Mucosa of gallbladder (tissue), 1 donor: Measurements from ENCODE around the gene FATE1. TPM values are rescaled to one million over a fixed set of nuclear protein-coding genes. Genes with fewer than 3 reads are reported as not detected.
A peak's percentile ranks its signal among the peaks of the same experiment; 100 is the strongest.

Experiments
- DNase-seq: peaks from one replicate; pipeline ENCODE4 v3.0.0-alpha.2; 2020; ENCODE audit warnings: low spot score
- total RNA-seq: library from RNA; stranded (reverse); gene quantifications from one replicate; pipeline ENCODE4 v1.2.1, GENCODE V29; 2021
- donor health status: DM: no; HTN: no; CAD: no.

FATE1 gene
- total RNA-seq, 1 donor from 2014 or later = 0.52 TPM

- no peak for DNase-seq
These were observed 11.7 kb upstream of the FATE1 start for GRCh38 chrX:151704041-151704663.

- DNase-seq = no peak
These were observed 7.0 kb upstream of the FATE1 start for GRCh38 chrX:151708821-151709220.

DNA sequence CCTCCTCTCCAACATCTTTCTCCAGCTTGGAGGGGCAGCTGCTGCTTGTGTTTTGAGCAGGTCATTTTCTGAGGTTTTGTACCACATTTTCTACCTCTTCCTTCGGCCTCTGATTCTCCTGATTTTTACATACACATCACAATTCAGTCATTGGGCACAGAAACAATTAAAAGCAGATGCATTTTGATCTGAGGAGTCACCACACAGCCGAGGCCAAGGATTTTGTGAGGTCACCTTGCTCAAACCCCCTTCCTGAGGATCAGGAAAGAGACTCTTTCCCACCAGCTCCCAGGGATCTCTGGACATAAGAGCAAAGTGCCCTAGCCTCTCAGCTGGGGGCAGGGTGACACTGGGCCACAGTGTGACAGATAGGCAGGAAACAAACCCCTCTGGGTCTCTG lies 5.4 kb upstream of the FATE1 start:
- DNase-seq = no peak

GRCh38 chrX:151711154-151711553 lies 4.7 kb upstream of the FATE1 start:
- no peak for DNase-seq

- DNase-seq = peak; percentile 57
These were observed 4.0 kb upstream of the FATE1 start for GRCh38 chrX:151711787-151712186.

DNA sequence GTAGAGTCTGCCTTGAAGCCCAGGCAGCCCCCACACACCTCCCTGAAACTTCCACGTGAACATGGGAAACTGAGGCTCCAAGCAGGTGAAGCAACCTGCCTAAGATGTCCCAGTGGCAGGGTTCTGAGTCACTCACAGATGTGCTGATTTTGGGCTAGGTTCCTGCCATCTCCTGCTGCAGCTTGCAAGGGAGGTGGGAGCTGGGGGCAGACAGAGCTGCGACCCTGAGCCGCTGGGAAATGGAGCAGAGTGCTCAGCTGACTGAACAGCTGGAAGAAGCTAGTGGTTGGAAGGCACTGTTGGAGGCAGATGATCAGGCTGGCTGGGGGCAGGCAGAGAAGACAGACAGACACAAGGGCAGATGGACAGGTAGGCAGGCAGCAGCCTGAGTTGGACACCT lies 3.6 kb upstream of the FATE1 start:
- DNase-seq = no peak

DNA sequence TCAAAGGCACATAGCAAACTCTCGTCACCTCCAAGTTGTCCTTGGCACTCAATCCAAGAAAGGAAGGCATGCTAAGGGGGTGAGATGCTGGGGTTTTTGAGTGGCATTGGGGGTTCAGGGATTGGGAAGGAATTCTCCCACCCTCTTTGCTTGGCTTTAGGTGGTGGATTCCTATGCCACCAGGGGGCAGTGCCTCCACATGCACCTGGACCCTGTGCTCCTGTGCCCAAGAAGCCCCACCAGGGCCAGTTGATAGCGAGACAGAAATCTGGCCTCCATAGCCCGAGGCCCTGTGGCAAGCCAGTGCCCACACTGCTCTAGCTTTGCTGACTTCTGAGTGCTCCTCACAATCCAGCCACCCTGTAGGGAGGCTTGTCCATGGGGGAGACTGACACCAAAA lies 2.0 kb upstream of the FATE1 start:
- DNase-seq = no peak

DNA sequence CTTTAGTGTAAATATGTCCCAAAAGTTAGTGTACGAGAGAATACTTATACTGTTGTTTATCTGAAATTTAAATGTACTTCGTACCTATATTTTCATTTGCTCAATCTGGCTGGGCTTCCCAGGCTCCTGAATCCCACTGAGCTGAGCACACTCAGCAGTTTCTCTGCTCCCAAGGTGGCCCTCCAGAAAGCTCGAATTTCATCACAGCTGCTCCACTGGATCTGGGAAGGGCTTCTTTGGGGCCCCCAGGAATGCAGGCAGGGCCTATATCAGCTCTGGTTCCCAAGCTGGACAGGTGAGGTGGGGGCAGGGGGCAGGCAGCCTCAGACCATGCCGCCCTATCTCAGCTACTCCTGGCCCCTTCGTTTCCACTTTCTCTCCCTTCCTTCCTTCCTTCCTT lies 1.5 kb upstream of the FATE1 start:
- no peak for DNase-seq

- peak; percentile 30 for DNase-seq
These were observed 6.5 kb downstream of the FATE1 start for GRCh38 chrX:151722241-151722846.

DNA sequence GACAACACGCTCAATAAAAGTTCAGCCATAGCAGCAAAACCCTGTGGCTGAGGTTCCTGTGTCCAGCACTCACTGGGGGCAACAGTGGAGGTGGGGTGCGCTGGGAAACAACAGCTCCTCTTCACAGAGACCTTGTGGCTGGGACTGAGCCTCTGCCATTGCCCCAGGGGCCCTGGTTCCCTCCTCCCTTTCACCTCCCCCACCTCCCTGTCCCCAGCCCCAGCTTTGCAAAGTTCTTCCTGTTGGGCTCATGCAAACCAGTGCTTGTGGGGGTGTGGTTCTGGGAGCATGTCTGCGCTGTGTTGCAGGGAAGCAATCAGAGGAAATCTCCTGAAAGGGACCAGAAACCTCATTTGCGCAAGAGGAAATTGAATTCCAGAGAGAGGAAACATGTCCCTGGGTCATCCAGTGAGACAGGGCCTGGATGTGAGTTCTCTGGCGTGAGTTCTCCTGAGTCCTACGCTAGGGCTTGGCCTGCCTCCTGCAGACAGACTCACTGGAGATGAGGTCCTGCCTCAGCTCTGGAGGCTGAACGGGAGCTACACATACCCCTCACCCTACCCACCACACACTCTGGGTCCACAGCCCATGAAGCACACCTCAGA lies 7.4 kb downstream of the FATE1 start:
- DNase-seq = no peak

GRCh38 chrX:151724563-151725337 lies 8.9 kb downstream of the FATE1 start:
- no peak for DNase-seq

DNA sequence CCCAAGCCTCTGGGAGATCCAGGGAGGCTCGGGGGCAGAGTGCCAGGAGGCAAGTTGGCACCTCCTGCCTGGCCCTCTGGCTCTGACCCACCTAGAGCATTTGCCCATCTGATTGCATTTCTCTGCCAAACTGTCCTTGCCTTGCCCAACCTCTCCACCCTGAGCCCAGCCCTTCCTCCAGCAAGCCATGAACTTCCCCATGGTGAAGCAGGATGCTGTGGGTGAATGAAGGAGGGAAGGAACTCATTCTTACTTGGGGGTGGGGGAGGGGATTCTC lies 9.4 kb downstream of the FATE1 start:
- no peak for DNase-seq

GRCh38 chrX:151726751-151727150 lies 10.9 kb downstream of the FATE1 start:
- DNase-seq = no peak

DNA sequence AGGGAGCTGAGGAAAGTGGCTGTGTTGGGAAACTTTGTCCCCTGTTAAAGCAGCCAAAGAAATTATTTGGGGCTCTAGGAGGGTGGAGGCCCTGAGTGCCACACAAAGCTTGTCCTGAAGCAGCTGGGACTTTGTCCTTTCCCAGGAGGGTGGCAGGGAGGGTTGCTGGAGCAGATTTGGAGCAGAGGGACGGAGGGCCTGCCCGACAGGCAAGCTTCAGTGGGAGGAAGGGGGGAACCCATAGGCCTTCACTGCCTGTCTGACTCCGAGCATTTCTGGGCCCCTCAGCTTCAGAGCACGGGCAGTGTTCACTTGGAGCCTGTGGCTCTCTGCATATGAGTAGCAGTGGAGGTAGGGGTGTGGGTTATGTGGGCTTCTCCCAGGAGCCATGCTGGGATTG lies 11.5 kb downstream of the FATE1 start:
- no peak for DNase-seq

DNA sequence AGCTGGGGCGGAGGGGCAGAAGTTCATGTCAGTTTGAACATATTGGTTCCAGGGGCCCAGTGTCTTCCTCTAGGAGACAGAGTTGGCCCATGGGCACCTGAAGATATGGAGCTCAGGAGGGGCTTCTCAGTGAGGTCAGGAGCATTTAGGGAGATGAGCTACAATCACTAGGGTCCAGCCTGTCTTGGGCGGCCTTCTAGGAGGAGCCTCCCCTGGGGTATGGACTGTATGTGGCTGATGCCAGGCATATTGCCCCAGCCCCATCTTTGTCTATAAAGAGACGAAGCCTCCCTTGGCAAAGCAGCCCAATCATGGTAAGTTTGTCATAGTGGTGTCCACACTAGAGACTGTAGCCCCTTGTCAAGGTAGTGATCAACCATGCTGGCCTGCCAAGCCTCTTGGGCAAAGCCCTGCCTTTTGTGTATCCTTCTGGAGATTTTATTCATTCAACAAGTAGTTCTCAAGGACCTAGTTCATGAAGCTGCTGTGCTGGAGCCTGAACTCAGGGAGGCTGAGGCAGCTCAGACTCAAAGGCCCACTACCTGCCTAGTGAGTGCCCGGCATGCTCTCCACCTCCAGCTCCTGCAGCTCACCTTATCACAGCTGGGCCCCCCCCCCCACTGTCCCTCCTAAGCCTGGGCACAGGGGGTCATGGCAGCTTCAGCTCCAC lies 13.4 kb downstream of the FATE1 start:
- DNase-seq = no peak

DNA sequence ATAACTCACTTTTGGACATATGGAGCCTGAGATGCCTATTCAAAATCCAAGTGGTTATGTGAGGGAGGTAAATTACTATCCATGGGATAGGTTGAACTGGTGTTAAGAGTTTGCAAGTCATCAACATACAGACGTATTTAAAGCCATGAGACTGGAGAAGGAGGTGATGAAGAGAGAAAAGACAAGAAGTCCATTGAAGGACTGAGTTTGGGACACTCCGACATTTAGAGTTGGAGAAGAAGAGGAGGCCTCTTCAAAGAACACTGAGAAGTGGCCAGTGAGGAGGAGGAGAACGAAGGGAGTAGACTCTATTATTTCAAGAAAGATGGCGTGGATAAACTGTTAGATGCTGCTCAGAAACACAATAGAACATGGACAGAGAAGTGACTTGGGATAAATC lies 18.6 kb downstream of the FATE1 start, which contains the start of gene CNGA2:
Gene CNGA2, plus strand, starts transcription at position 301 of the 400 bp plus-strand sequence. CDS start 3,738 bp downstream, outside the sequence.
- DNase-seq = no peak

GRCh38 chrX:151735219-151735618 lies 19.4 kb downstream of the FATE1 start:
- DNase-seq = no peak

DNA sequence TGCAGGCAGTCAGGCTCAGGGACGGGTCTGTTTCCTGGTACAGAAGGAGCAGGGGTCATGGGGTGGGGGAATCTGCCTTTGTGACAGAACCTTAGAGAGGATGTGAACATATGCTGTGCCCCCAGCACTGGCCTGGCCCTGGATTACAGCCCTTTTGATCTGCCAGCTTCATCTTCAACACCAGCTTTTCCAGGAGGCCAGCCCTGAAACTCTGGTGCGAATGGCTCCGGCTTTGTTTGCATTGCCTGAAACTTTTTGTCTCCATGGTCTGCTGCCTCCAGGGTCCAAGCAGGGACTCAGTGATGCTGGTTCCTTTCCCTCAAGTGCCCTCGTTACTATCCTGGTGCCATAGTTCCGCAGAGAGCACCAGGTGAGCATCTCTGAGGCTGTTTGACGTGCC lies 20.9 kb downstream of the FATE1 start:
- DNase-seq = no peak

GRCh38 chrX:151737494-151737893 lies 21.7 kb downstream of the FATE1 start:
- DNase-seq = no peak

GRCh38 chrX:151738751-151739150 lies 22.9 kb downstream of the FATE1 start:
- DNase-seq = no peak

- DNase-seq = no peak
These were observed 25.8 kb downstream of the FATE1 start for GRCh38 chrX:151741606-151742005.

- DNase-seq = no peak
These were observed 26.5 kb downstream of the FATE1 start for GRCh38 chrX:151742311-151742710.
